GM18951 (cell line): ENCODE data around the gene ATXN1.

Experiments used
- POLR2A ChIP-seq: IDR thresholded peaks from 4 replicates; pipeline ENCODE4 v1.6.1; 2011; ENCODE audit warnings: mild to moderate bottlenecking; ENCODE audit not compliant: insufficient read length, insufficient read depth; ENCODE audit errors: extremely low read depth
- in situ Hi-C: fragments of 300-500 bp; cut with MboI; formaldehyde crosslinking; loops from one replicate; pipeline ENCODE4 v1.12.0; 2022; ENCODE audit warnings: low sequenced_read_pairs, mixed read lengths, inconsistent platforms; ENCODE audit not compliant: unreplicated experiment

The ATXN1 gene

GRCh38 chr6:16291739-16292138 is 469.5 kb downstream of the ATXN1 start:
- TF ChIP-seq POLR2A = no peak
- in situ Hi-C loops = no loop called here

DNA sequence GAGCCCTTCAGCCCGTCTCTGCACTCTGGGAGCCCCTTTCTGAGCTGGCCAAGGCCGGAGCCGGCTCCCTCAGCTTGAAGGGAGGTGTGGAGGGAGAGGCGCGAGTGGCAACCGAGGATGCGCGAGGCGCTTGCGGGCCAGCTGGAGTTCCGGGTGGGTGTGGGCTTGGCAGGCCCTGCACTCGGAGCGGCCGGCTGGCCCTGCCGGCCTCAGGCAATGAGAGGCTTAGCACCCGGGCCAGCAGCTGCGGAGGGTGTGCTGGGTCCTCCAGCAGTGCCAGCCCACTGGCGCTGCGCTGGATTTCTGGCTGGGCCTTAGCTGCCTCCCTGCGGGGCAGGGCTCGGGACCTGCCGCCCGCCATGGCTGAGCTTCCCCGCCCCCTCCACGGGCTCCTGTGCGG is 473.1 kb downstream of the ATXN1 start:
- in situ Hi-C loops = no loop called here
- no peak for TF ChIP-seq POLR2A

- in situ Hi-C loops = no loop called here
- TF ChIP-seq POLR2A = no peak
Measured at GRCh38 chr6:16286151-16286522, 475.1 kb downstream of the ATXN1 start.

GRCh38 chr6:16285467-16286150 is 475.7 kb downstream of the ATXN1 start:
- no peak for TF ChIP-seq POLR2A
- in situ Hi-C loops = no loop called here

DNA sequence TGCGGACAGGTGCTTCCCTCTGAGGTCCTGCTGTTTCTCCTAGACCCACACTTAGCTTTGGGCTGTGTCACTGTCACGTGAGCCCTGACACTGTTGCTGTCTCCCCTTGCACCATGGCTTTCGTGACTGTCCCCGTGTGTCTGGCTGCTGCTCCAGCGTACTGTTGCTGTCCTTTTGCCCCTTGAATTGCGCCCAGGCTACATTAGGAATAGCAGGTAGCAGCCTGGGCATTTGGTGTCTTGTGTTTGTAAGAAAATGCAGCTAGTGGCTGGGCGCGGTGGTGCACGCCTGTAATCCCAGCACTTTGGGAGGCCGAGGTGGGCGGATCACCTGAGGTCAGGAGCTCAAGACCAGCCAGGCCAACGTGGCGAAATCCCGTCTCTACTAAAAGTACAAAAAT is 476.8 kb downstream of the ATXN1 start:
- TF ChIP-seq POLR2A = no peak
- in situ Hi-C loops = no loop called here

- TF ChIP-seq POLR2A = no peak
- in situ Hi-C loops = no loop called here
Measured at GRCh38 chr6:16282370-16282769, 478.9 kb downstream of the ATXN1 start.

DNA sequence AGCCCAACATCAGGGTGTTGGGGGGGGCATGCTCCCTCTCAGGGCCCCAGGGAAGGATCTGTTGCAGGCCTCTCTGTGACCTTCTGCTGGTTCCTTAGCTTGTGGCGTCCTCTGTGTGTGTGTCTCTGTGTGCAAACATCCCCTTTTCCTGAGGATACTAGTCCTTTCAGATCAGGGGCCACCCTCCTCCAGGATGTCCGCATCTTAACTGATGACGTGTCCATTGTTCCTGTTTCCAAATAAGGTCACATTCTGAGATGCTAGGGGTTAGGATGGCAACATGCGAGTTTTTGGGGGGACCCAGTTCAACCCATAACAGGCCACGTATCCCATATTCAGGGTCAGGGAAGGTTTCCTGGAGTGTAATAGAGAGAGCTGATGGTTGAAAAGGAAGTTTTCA is 482.0 kb downstream of the ATXN1 start:
- TF ChIP-seq POLR2A = no peak
- in situ Hi-C loops = no loop called here

GRCh38 chr6:16278750-16279149 is 482.5 kb downstream of the ATXN1 start:
- in situ Hi-C loops = no loop called here
- TF ChIP-seq POLR2A = no peak

- in situ Hi-C loops = no loop called here
- no peak for TF ChIP-seq POLR2A
Measured at GRCh38 chr6:16278048-16278724, 483.1 kb downstream of the ATXN1 start.

DNA sequence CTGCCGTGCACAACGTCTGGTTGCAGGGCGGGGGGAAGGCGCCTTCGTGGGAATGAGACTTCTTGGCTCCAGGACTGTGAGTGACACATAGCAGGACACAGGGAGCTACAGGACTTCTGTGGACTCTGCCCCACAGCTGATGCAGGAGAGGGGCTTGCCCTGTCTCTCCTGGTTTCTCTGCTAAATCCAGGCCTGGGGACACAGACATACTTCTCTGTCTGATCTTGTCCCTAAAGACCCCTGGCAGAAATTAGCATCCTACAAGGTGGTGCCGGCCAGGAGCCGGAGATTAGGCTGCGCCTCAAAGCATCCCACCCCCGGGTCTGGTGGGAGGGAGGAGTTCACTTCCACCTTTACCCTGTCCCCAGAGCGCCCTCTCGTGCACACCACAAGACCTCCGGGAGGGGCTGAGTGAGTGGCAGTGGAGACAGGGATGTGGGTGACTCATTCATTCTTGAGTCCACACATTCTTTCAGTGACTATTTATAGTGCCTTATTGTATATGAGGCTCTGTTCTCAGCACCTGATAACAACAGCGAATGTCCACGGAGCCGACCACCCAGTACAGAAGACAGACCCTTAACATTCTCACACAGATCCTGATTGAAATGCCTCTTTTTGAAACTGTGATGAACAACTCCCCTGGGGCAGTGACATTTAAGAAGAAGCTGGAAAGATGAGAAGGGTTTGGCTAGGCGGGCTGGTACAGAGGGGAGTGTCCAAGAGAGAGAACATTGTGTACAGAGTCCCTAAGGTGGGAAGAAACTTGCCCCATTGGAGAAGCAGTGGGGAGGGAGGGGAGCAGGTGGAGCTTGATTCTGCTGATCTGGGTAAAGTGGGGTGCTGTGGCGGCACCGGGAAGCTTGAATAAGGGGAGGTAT is 483.9 kb downstream of the ATXN1 start:
- in situ Hi-C loops = no loop called here
- no peak for TF ChIP-seq POLR2A

DNA sequence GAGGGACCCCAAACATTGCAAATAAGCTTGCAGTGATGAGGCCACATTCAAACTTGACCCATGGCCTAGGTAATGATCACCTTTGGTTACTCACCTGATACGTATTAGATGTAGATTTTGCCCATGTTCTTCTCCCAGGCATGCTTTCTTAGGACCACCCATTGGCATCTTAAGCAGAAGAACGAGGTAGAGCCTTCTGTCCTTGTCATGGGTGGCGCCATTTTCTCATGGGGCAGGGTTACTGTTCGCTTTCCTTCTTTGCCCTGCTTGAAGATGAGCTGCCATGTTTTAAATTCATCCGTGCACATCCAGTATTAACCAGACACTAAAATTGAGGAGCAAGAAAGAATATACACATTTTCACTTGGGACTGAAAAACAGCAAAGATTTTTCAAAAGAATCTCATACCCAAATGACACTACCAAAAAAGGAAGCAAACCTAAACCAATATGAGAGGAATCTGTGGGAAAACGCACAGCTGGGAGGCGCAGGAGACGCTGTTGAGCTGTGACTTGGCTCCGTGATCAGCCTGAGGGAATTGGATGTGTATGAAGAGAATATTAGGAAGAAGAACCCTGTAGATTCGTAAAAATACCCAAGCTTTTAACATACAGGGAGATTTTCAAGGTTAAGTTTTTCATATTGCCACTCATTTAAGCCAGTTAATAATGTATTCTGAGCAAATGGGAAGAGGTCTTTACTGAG is 486.2 kb downstream of the ATXN1 start:
- in situ Hi-C loops = no loop called here
- no peak for TF ChIP-seq POLR2A

- no peak for TF ChIP-seq POLR2A
- in situ Hi-C loops = no loop called here
Measured at GRCh38 chr6:16274483-16274882, 486.8 kb downstream of the ATXN1 start.

GRCh38 chr6:16273256-16273655 is 488.0 kb downstream of the ATXN1 start:
- in situ Hi-C loops = no loop called here

More at GRCh38 chr6:16273256-16273655, 488.0 kb downstream of the ATXN1 start:
- TF ChIP-seq POLR2A = no peak
